ENCODE data around the gene C14orf93. TPM values are rescaled to one million over a fixed set of nuclear protein-coding genes. Genes with fewer than 3 reads are reported as not detected.

C14orf93 gene
- total and polyA plus RNA-seq, 2 experiments from 2014 or later = 6.7 to 26.3 TPM

GRCh38 chr14:23052671-23053070, 42.7 kb upstream of the C14orf93 start:
- DNase-seq (ENCODE audit: low read depth in 1 of 2, low spot score in 1 of 2) = no peak
- H3K27me3 ChIP-seq = no peaks in the 10 kb centered on the region
- no peaks in the 10 kb centered on the region for H3K36me3 ChIP-seq
- H3K4me1 ChIP-seq (ENCODE audit: low read depth) = no peaks in the 10 kb centered on the region
- H3K27ac ChIP-seq = no peak overlapping the region
- no peak for TF ChIP-seq CTCF (IDR thresholded peaks at IDR 0.05; ENCODE audit: low read depth, low read length)
- H3K9me3 ChIP-seq (ENCODE audit: low read depth) = no peaks in the 10 kb centered on the region
- no peak overlapping the region for H3K4me3 ChIP-seq

GRCh38 chr14:23052182-23052623, 42.3 kb upstream of the C14orf93 start:
- Histone ChIP-seq H3K27me3 (no peaks in the 10 kb centered on the region), H3K36me3 (no peaks in the 10 kb centered on the region), H3K9me3 (ENCODE audit: low read depth) (no peaks in the 10 kb centered on the region), H3K4me3 (no peak overlapping the region), H3K27ac (no peak overlapping the region), H3K4me1 (ENCODE audit: low read depth) (no peaks in the 10 kb centered on the region)
- TF ChIP-seq CTCF (IDR thresholded peaks at IDR 0.05; ENCODE audit: low read depth, low read length) = peak; percentile 22
- peak in 1 of 2 donors; percentile 53 for DNase-seq (ENCODE audit: low read depth in 1 of 2, low spot score in 1 of 2)

- no peak overlapping the region for H3K4me3 ChIP-seq
- no peaks in the 10 kb centered on the region for H3K9me3 ChIP-seq (ENCODE audit: low read depth)
- H3K36me3 ChIP-seq = no peaks in the 10 kb centered on the region
- H3K27me3 ChIP-seq = no peaks in the 10 kb centered on the region
- TF ChIP-seq CTCF (IDR thresholded peaks at IDR 0.05; ENCODE audit: low read depth, low read length) = no peak
- H3K27ac ChIP-seq = no peak overlapping the region
- DNase-seq (ENCODE audit: low read depth in 1 of 2, low spot score in 1 of 2) = no peak
- no peaks in the 10 kb centered on the region for H3K4me1 ChIP-seq (ENCODE audit: low read depth)
Observed at GRCh38 chr14:23051141-23052057, 41.5 kb upstream of the C14orf93 start.

- H3K27me3 ChIP-seq = no peaks in the 10 kb centered on the region
- no peaks in the 10 kb centered on the region for H3K9me3 ChIP-seq (ENCODE audit: low read depth)
- no peaks in the 10 kb centered on the region for H3K4me1 ChIP-seq (ENCODE audit: low read depth)
- no peak overlapping the region for H3K4me3 ChIP-seq
- no peak for TF ChIP-seq CTCF (IDR thresholded peaks at IDR 0.05; ENCODE audit: low read depth, low read length)
- no peak overlapping the region for H3K27ac ChIP-seq
- DNase-seq (ENCODE audit: low read depth in 1 of 2, low spot score in 1 of 2) = no peak
- H3K36me3 ChIP-seq = no peaks in the 10 kb centered on the region
Observed at GRCh38 chr14:23049011-23049410, 39.1 kb upstream of the C14orf93 start.

GRCh38 chr14:23047751-23048693, 38.1 kb upstream of the C14orf93 start:
- H3K4me3 ChIP-seq = no peak overlapping the region
- no peak overlapping the region for H3K27ac ChIP-seq
- H3K9me3 ChIP-seq (ENCODE audit: low read depth) = no peaks in the 10 kb centered on the region
- no peaks in the 10 kb centered on the region for H3K27me3 ChIP-seq
- H3K36me3 ChIP-seq = no peaks in the 10 kb centered on the region
- H3K4me1 ChIP-seq (ENCODE audit: low read depth) = no peaks in the 10 kb centered on the region
- no peak for DNase-seq (ENCODE audit: low read depth in 1 of 2, low spot score in 1 of 2)
- no peak for TF ChIP-seq CTCF (IDR thresholded peaks at IDR 0.05; ENCODE audit: low read depth, low read length)
